Activated CD4-positive, alpha-beta memory T cell treated with anti-CD3 and anti-CD28 coated beads for 36 hours (primary cell): ENCODE measurements around the gene SLC25A1. TPM values are rescaled to one million over a fixed set of nuclear protein-coding genes. Genes with fewer than 3 reads are reported as not detected.

Experiments used
- CTCF ChIA-PET: fragments of 350-600 bp; sonication (Branson Sonifier 250); formaldehyde crosslinking; loops from one replicate; lab custom pipeline; 2021; ENCODE audit warnings: antibody characterized with exemption, inconsistent platforms; lab: Charles Lee
- POLR2A ChIA-PET: fragments of 350-600 bp; sonication (Branson Sonifier 250); formaldehyde crosslinking; loops from one replicate; lab custom pipeline; 2021; ENCODE audit warnings: antibody characterized with exemption; lab: Charles Lee
- DNase-seq: peaks from one replicate; pipeline ENCODE4 v3.0.0-alpha.2; 2020
- H3K27ac Mint-ChIP-seq: one replicate; pipeline ENCODE4 v1.8.0; 2021; ENCODE audit warnings: mixed read lengths
- H3K27me3 Mint-ChIP-seq: one replicate; pipeline ENCODE4 v1.8.0; 2021; ENCODE audit warnings: mixed read lengths
- H3K36me3 Mint-ChIP-seq: one replicate; pipeline ENCODE4 v1.8.0; 2021; ENCODE audit warnings: mixed read lengths
- H3K4me1 Mint-ChIP-seq: one replicate; pipeline ENCODE4 v1.8.0; 2021; ENCODE audit warnings: low read depth, mixed read lengths
- H3K4me3 Mint-ChIP-seq: one replicate; pipeline ENCODE4 v1.8.0; 2021; ENCODE audit warnings: mild to moderate bottlenecking, mixed read lengths
- H3K9me3 Mint-ChIP-seq: one replicate; pipeline ENCODE4 v1.8.0; 2021; ENCODE audit warnings: mixed read lengths
- intact Hi-C: fragments of 100-400 bp; cut with micrococcal nuclease; formaldehyde crosslinking; loops from one replicate; pipeline ENCODE4 v1.15.1; 2023
- total RNA-seq, 2 experiments: library from RNA; stranded (reverse); gene quantifications; one replicate each; pipeline ENCODE4 v1.2.3, GENCODE V29; 2021

The SLC25A1 gene
- total RNA-seq, 2 experiments from 2014 or later: 62.9 to 67.4 TPM

- CTCF ChIA-PET: interaction anchor here (4.2 kb wide), 1 partner anchor 31 kb away, joined by 22 read pairs; the partner anchor contains the start of gene ESS2
- no peak for DNase-seq
- intact Hi-C loops: loop anchor here (2.0 to 5.0 kb wide), 4 partner anchors 33 to 113 kb away; partner anchors contain the start of genes CLTCL1, DGCR2 and ESS2
- Mint-ChIP-seq H3K27ac (peak overlapping the region; percentile 23), H3K27me3 (no peaks in the 10 kb centered on the region), H3K36me3 (no peaks in the 10 kb centered on the region), H3K9me3 (no peaks in the 10 kb centered on the region), H3K4me1 (peaks cover 41% of the 10 kb centered on the region), H3K4me3 (peak overlapping the region; percentile 60)
- POLR2A ChIA-PET: no interaction called here
Measured at GRCh38 chr22:19177164-19178064, 1.1 kb downstream of the SLC25A1 start.

GRCh38 chr22:19176732-19177131, 1.8 kb downstream of the SLC25A1 start:
- H3K27me3 Mint-ChIP-seq: no peaks in the 10 kb centered on the region
- ChIA-PET CTCF (interaction anchor here (0.5 to 4.2 kb wide), 2 partner anchors 30 to 188 kb away, joined by 3 to 22 read pairs; partner anchors contain the start of gene ESS2), POLR2A (no interaction called here)
- peak overlapping the region; percentile 23 for H3K27ac Mint-ChIP-seq
- peaks cover 38% of the 10 kb centered on the region for H3K4me1 Mint-ChIP-seq
- no peak for DNase-seq
- H3K9me3 Mint-ChIP-seq: no peaks in the 10 kb centered on the region
- no peaks in the 10 kb centered on the region for H3K36me3 Mint-ChIP-seq
- peak overlapping the region; percentile 60 for H3K4me3 Mint-ChIP-seq
- intact Hi-C loops: loop anchor here (5.0 kb wide), 1 partner anchor 69 kb away; no protein-coding TSS in a partner anchor

- Mint-ChIP-seq H3K4me1 (peaks cover 34% of the 10 kb centered on the region), H3K36me3 (no peaks in the 10 kb centered on the region), H3K9me3 (no peaks in the 10 kb centered on the region), H3K27me3 (no peaks in the 10 kb centered on the region), H3K4me3 (no peak overlapping the region), H3K27ac (no peak overlapping the region)
- intact Hi-C loops: loop anchor here (5.0 kb wide), 1 partner anchor 69 kb away; no protein-coding TSS in a partner anchor
- ChIA-PET CTCF (interaction anchor here (0.5 to 4.2 kb wide), 2 partner anchors 30 to 188 kb away, joined by 3 to 22 read pairs; partner anchors contain the start of gene ESS2), POLR2A (no interaction called here)
- DNase-seq: no peak
Measured at GRCh38 chr22:19176175-19176643, 2.3 kb downstream of the SLC25A1 start.

- H3K27ac Mint-ChIP-seq: no peak overlapping the region
- POLR2A ChIA-PET: no interaction called here
- intact Hi-C loops: loop anchor here (5.0 kb wide), 1 partner anchor 68 kb away; no protein-coding TSS in a partner anchor
Measured at GRCh38 chr22:19175602-19176174, 2.8 kb downstream of the SLC25A1 start.

GRCh38 chr22:19175026-19175601, 3.4 kb downstream of the SLC25A1 start:
- no peaks in the 10 kb centered on the region for H3K9me3 Mint-ChIP-seq
- CTCF ChIA-PET: no interaction called here
- peaks cover 40% of the 10 kb centered on the region for H3K4me1 Mint-ChIP-seq
- POLR2A ChIA-PET: interaction anchor here (0.9 kb wide), 1 partner anchor 31 kb away, joined by 4 read pairs; the partner anchor contains the start of gene ESS2
- intact Hi-C loops: loop anchor here (5.0 kb wide), 1 partner anchor 68 kb away; no protein-coding TSS in a partner anchor
- no peak overlapping the region for H3K4me3 Mint-ChIP-seq
- no peak for DNase-seq
- H3K27ac Mint-ChIP-seq: no peak overlapping the region
- no peaks in the 10 kb centered on the region for H3K36me3 Mint-ChIP-seq
- H3K27me3 Mint-ChIP-seq: peaks cover 4% of the 10 kb centered on the region

More at GRCh38 chr22:19175602-19176174, 2.8 kb downstream of the SLC25A1 start:
- Mint-ChIP-seq H3K9me3 (no peaks in the 10 kb centered on the region), H3K36me3 (no peaks in the 10 kb centered on the region), H3K4me3 (peak overlapping the region; percentile 20), H3K4me1 (peaks cover 34% of the 10 kb centered on the region), H3K27me3 (no peaks in the 10 kb centered on the region)
- CTCF ChIA-PET: no interaction called here
- no peak for DNase-seq

- no peak for DNase-seq
- ChIA-PET POLR2A (interaction anchor here (0.9 to 1.0 kb wide), 2 partner anchors 27 to 30 kb away, joined by 3 to 4 read pairs; partner anchors contain the start of gene ESS2), CTCF (interaction anchor here (1.1 kb wide), 1 partner anchor 30 kb away, joined by 3 read pairs; the partner anchor contains the start of gene ESS2)
- Mint-ChIP-seq H3K4me3 (no peak overlapping the region), H3K9me3 (no peaks in the 10 kb centered on the region), H3K27ac (no peak overlapping the region), H3K4me1 (peaks cover 43% of the 10 kb centered on the region), H3K36me3 (no peaks in the 10 kb centered on the region), H3K27me3 (peaks cover 7% of the 10 kb centered on the region)
- intact Hi-C loops: loop anchor here (5.0 kb wide), 1 partner anchor 67 kb away; no protein-coding TSS in a partner anchor
Measured at GRCh38 chr22:19174106-19175025, 4.2 kb downstream of the SLC25A1 start.

- CTCF ChIA-PET: interaction anchor here (1.1 kb wide), 1 partner anchor 29 kb away, joined by 3 read pairs; the partner anchor contains the start of gene ESS2
- POLR2A ChIA-PET: interaction anchor here (1.0 kb wide), 1 partner anchor 26 kb away, joined by 3 read pairs; no protein-coding TSS in a partner anchor
- peak overlapping the region; percentile 82 for H3K27ac Mint-ChIP-seq
- peaks cover 15% of the 10 kb centered on the region for H3K27me3 Mint-ChIP-seq
- intact Hi-C loops: no loop called here
- peaks cover 45% of the 10 kb centered on the region for H3K4me1 Mint-ChIP-seq
- no peak for DNase-seq
- H3K4me3 Mint-ChIP-seq: peak overlapping the region; percentile 82
- no peaks in the 10 kb centered on the region for H3K36me3 Mint-ChIP-seq
- no peaks in the 10 kb centered on the region for H3K9me3 Mint-ChIP-seq
Measured at GRCh38 chr22:19173047-19174035, 5.2 kb downstream of the SLC25A1 start.

GRCh38 chr22:19172213-19173046, 6.1 kb downstream of the SLC25A1 start:
- H3K4me3 Mint-ChIP-seq: peak overlapping the region; percentile 82
- H3K4me1 Mint-ChIP-seq: peaks cover 45% of the 10 kb centered on the region
- peaks cover 20% of the 10 kb centered on the region for H3K27me3 Mint-ChIP-seq
- ChIA-PET CTCF (no interaction called here), POLR2A (no interaction called here)
- DNase-seq: no peak
- no peaks in the 10 kb centered on the region for H3K9me3 Mint-ChIP-seq
- intact Hi-C loops: no loop called here
- H3K36me3 Mint-ChIP-seq: no peaks in the 10 kb centered on the region
- H3K27ac Mint-ChIP-seq: peak overlapping the region; percentile 82

GRCh38 chr22:19169947-19170318, 8.6 kb downstream of the SLC25A1 start:
- POLR2A ChIA-PET: interaction anchor here (0.6 kb wide), 1 partner anchor 93 kb away, joined by 3 read pairs; no protein-coding TSS in a partner anchor
- Mint-ChIP-seq H3K27ac (no peak overlapping the region), H3K36me3 (no peaks in the 10 kb centered on the region), H3K9me3 (no peaks in the 10 kb centered on the region), H3K4me1 (peaks cover 35% of the 10 kb centered on the region), H3K27me3 (peaks cover 27% of the 10 kb centered on the region), H3K4me3 (peak overlapping the region; percentile 82)
- CTCF ChIA-PET: interaction anchor here (1.9 kb wide), 1 partner anchor 9 kb away, joined by 6 read pairs; the partner anchor contains the start of gene SLC25A1
- DNase-seq: no peak
- intact Hi-C loops: no loop called here
